BLaER1 (cell line): Measurements from ENCODE around the gene BRCA1.
A peak's percentile ranks its signal among the peaks of the same experiment; 100 is the strongest.
"Not testable (repeated sequence)": the region's sequence is repeated elsewhere in the genome, so short reads cannot be mapped to it uniquely, and the experiment has no call there.

Experiments used
- H3K27ac ChIP-seq: shearing (Covaris generic); formaldehyde crosslinking; 2 replicates; pipeline ENCODE4 v1.8.1; 2022
- H3K27me3 ChIP-seq: shearing (Covaris generic); formaldehyde crosslinking; 2 replicates; pipeline ENCODE4 v1.8.1; 2022
- H3K36me3 ChIP-seq: shearing (Covaris generic); formaldehyde crosslinking; 2 replicates; pipeline ENCODE4 v1.8.1; 2022
- H3K4me1 ChIP-seq: shearing (Covaris generic); formaldehyde crosslinking; 2 replicates; pipeline ENCODE4 v1.8.1; 2022
- H3K4me2 ChIP-seq: shearing (Covaris generic); formaldehyde crosslinking; 2 replicates; pipeline ENCODE4 v1.8.1; 2022
- H3K4me3 ChIP-seq: shearing (Covaris generic); formaldehyde crosslinking; 2 replicates; pipeline ENCODE4 v1.8.1; 2022
- H3K9ac ChIP-seq: shearing (Covaris generic); formaldehyde crosslinking; 2 replicates; pipeline ENCODE4 v1.8.1; 2022
- H3K9me3 ChIP-seq: shearing (Covaris generic); formaldehyde crosslinking; 2 replicates; pipeline ENCODE4 v1.8.1; 2022
- H4K20me1 ChIP-seq: shearing (Covaris generic); formaldehyde crosslinking; 2 replicates; pipeline ENCODE4 v1.8.1; 2022
- Cebpa-rat ChIP-seq: shearing (Covaris generic); IDR thresholded peaks from 2 replicates; pipeline ENCODE4 v1.8.1; 2022

BRCA1 gene

GRCh38 chr17:43132117-43132516 lies 7.0 kb upstream of the BRCA1 start:
- no peaks in the 10 kb centered on the region for H4K20me1 ChIP-seq
- H3K9me3 ChIP-seq = peaks cover 2% of the 10 kb centered on the region; the same call in 1 of the 2 replicates
- no peak for TF ChIP-seq Cebpa-rat
- no peak overlapping the region for H3K4me3 ChIP-seq
- H3K4me1 ChIP-seq = peaks cover 46% of the 10 kb centered on the region
- H3K36me3 ChIP-seq = peaks cover 51% of the 10 kb centered on the region
- no peaks in the 10 kb centered on the region for H3K27me3 ChIP-seq
- no peak overlapping the region for H3K4me2 ChIP-seq
- H3K27ac ChIP-seq = no peak overlapping the region
- H3K9ac ChIP-seq = no peak overlapping the region

- peaks cover 43% of the 10 kb centered on the region for H3K4me1 ChIP-seq
- no peak overlapping the region for H3K4me3 ChIP-seq
- H4K20me1 ChIP-seq = no peaks in the 10 kb centered on the region
- H3K9me3 ChIP-seq = peaks cover 7% of the 10 kb centered on the region; the same call in 1 of the 2 replicates
- H3K27me3 ChIP-seq = no peaks in the 10 kb centered on the region
- H3K4me2 ChIP-seq = peak overlapping the region; percentile 68
- peaks cover 38% of the 10 kb centered on the region for H3K36me3 ChIP-seq
- peak overlapping the region; percentile 56 for H3K27ac ChIP-seq
- no peak for TF ChIP-seq Cebpa-rat
- H3K9ac ChIP-seq = peak overlapping the region; percentile 30; the same call in 1 of the 2 replicates
These were observed 4.5 kb upstream of the BRCA1 start for GRCh38 chr17:43129671-43130010.

- not testable (repeated sequence) for H3K9ac ChIP-seq, H4K20me1 ChIP-seq, H3K27ac ChIP-seq, H3K9me3 ChIP-seq, H3K27me3 ChIP-seq, H3K4me2 ChIP-seq, H3K4me3 ChIP-seq
- Histone ChIP-seq H3K36me3 (peaks cover 28% of the 10 kb centered on the region), H3K4me1 (peaks cover 44% of the 10 kb centered on the region)
These were observed 2.2 kb upstream of the BRCA1 start for GRCh38 chr17:43127333-43127876.

- Histone ChIP-seq H3K4me1 (peaks cover 44% of the 10 kb centered on the region), H3K27me3 (no peaks in the 10 kb centered on the region), H3K27ac (no peak overlapping the region), H3K4me2 (peak overlapping the region; percentile 85; the same call in 1 of the 2 replicates), H3K9me3 (peaks cover 7% of the 10 kb centered on the region; the same call in 1 of the 2 replicates), H3K9ac (no peak overlapping the region), H4K20me1 (no peaks in the 10 kb centered on the region), H3K36me3 (peaks cover 27% of the 10 kb centered on the region), H3K4me3 (no peak overlapping the region)
- no peak for TF ChIP-seq Cebpa-rat
These were observed 1.7 kb upstream of the BRCA1 start for GRCh38 chr17:43126911-43127290.

GRCh38 chr17:43125967-43126910 lies 1.1 kb upstream of the BRCA1 start:
- Histone ChIP-seq H3K4me2 (peak overlapping the region; percentile 85), H3K9ac (peak overlapping the region; percentile 85), H3K9me3 (peaks cover 7% of the 10 kb centered on the region; the same call in 1 of the 2 replicates), H3K27ac (peak overlapping the region; percentile 65), H4K20me1 (no peaks in the 10 kb centered on the region), H3K27me3 (no peaks in the 10 kb centered on the region), H3K4me1 (peaks cover 44% of the 10 kb centered on the region), H3K36me3 (peaks cover 30% of the 10 kb centered on the region), H3K4me3 (peak overlapping the region; percentile 84)
- TF ChIP-seq Cebpa-rat = no peak

- H3K4me1 ChIP-seq = peaks cover 6% of the 10 kb centered on the region
- no peaks in the 10 kb centered on the region for H3K9me3 ChIP-seq
- H3K27ac ChIP-seq = no peak overlapping the region
- peaks cover 77% of the 10 kb centered on the region for H3K36me3 ChIP-seq
- no peaks in the 10 kb centered on the region for H3K27me3 ChIP-seq
- TF ChIP-seq Cebpa-rat = no peak
- no peak overlapping the region for H3K4me2 ChIP-seq
- no peak overlapping the region for H3K9ac ChIP-seq
- no peaks in the 10 kb centered on the region for H4K20me1 ChIP-seq
- no peak overlapping the region for H3K4me3 ChIP-seq
These were observed 6.2 kb downstream of the BRCA1 start for GRCh38 chr17:43118679-43119615.

GRCh38 chr17:43114151-43114552 lies 11.0 kb downstream of the BRCA1 start:
- Histone ChIP-seq H3K9me3 (no peaks in the 10 kb centered on the region), H3K27ac (no peak overlapping the region), H3K9ac (no peak overlapping the region), H3K4me2 (no peak overlapping the region), H3K27me3 (no peaks in the 10 kb centered on the region), H4K20me1 (no peaks in the 10 kb centered on the region), H3K36me3 (peaks cover 95% of the 10 kb centered on the region), H3K4me3 (no peak overlapping the region), H3K4me1 (no peaks in the 10 kb centered on the region)
- no peak for TF ChIP-seq Cebpa-rat

- Histone ChIP-seq H3K27me3 (no peaks in the 10 kb centered on the region), H3K36me3 (peaks cover 85% of the 10 kb centered on the region), H3K9ac (no peak overlapping the region), H3K4me3 (no peak overlapping the region), H3K4me1 (no peaks in the 10 kb centered on the region), H3K27ac (no peak overlapping the region), H3K9me3 (no peaks in the 10 kb centered on the region), H3K4me2 (no peak overlapping the region), H4K20me1 (no peaks in the 10 kb centered on the region)
- TF ChIP-seq Cebpa-rat = no peak
These were observed 18.6 kb downstream of the BRCA1 start for GRCh38 chr17:43106552-43106951.

- Histone ChIP-seq H3K4me1 (no peaks in the 10 kb centered on the region), H3K9me3 (no peaks in the 10 kb centered on the region), H3K4me3 (no peak overlapping the region), H3K27ac (no peak overlapping the region), H3K4me2 (no peak overlapping the region), H3K36me3 (peaks cover 83% of the 10 kb centered on the region), H3K9ac (no peak overlapping the region), H4K20me1 (no peaks in the 10 kb centered on the region), H3K27me3 (no peaks in the 10 kb centered on the region)
- no peak for TF ChIP-seq Cebpa-rat
These were observed 20.0 kb downstream of the BRCA1 start for GRCh38 chr17:43105146-43105545.

- Histone ChIP-seq H3K4me3 (no peak overlapping the region), H3K27me3 (no peaks in the 10 kb centered on the region), H3K36me3 (peaks cover 83% of the 10 kb centered on the region), H4K20me1 (no peaks in the 10 kb centered on the region), H3K27ac (no peak overlapping the region), H3K4me2 (no peak overlapping the region), H3K4me1 (no peaks in the 10 kb centered on the region), H3K9me3 (no peaks in the 10 kb centered on the region), H3K9ac (no peak overlapping the region)
- no peak for TF ChIP-seq Cebpa-rat
These were observed 20.5 kb downstream of the BRCA1 start for GRCh38 chr17:43104665-43105064.

- H4K20me1 ChIP-seq, H3K4me3 ChIP-seq, H3K27ac ChIP-seq, H3K9me3 ChIP-seq, H3K4me2 ChIP-seq, H3K27me3 ChIP-seq, H3K9ac ChIP-seq, H3K4me1 ChIP-seq: not testable (repeated sequence)
- peaks cover 99% of the 10 kb centered on the region for H3K36me3 ChIP-seq
These were observed 29.8 kb downstream of the BRCA1 start for GRCh38 chr17:43095364-43095763.
